LoVo (cell line): ENCODE results near the gene PRDM16.
"Not testable (repeated sequence)": the region's sequence is repeated elsewhere in the genome, so short reads cannot be mapped to it uniquely, and the experiment has no call there.

Experiments used
- DNase-seq: peaks from one replicate; pipeline ENCODE4 v3.0.0-alpha.2; 2016; ENCODE audit warnings: low spot score

The PRDM16 gene

DNA sequence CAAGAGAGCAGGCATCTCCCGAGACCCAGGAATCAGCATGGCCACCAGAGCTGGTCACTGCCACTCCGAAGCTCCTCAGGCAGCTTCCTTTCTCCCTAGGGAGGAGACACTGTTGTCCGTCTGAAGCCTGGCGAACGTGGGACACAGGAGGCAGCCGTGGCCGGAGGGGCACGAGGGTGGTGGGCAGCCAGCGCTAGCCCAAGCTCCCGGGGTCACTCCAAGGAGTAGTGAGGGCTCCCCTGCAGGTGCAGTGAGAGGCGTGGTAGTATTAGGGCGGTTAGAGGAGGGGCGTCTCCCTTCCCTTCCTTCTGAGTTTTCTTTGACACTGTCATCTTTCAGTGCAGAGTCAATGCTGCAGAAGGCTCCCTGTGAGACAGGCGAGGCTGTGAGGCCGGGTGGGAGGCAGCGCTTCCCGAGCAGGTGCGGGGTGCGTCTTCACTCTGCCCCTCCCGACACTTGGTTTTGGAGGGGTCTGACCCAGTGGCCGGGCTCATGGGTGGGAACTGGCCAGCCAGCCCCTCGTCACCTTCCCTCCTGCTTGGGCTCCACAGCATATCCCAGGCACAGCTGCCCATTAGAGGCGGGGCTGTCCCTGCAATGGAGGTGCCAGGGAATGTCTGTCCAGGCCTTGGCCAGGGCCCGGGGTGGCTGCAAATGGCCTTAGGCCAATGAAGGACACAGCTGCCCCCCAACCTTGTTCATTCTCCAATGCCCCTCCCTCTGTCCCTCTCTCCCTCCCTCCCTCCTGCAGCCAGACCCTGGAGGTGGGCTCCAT lies 213.8 kb downstream of the PRDM16 start:
- DNase-seq, result no peak

DNA sequence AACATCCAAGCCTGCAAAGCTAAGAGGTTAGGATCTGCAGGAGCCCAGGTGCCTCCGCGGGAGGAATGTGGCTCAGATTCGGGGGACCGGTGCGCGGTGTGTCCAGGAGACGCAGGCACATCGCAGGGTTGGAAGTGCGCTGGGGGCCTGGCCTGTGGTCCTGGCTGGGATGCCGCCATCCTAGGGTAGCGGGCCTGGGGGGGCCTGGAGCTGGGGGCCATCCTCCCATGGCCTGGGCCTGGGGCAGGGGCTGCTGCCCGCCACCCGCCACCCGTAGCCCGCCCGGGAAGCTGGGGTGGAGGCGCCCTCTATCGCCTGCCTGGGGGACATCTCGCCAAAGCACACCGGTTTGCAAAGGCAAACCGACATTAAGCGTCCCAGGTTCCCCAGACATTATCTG lies 214.8 kb downstream of the PRDM16 start:
- no peak for DNase-seq

DNA sequence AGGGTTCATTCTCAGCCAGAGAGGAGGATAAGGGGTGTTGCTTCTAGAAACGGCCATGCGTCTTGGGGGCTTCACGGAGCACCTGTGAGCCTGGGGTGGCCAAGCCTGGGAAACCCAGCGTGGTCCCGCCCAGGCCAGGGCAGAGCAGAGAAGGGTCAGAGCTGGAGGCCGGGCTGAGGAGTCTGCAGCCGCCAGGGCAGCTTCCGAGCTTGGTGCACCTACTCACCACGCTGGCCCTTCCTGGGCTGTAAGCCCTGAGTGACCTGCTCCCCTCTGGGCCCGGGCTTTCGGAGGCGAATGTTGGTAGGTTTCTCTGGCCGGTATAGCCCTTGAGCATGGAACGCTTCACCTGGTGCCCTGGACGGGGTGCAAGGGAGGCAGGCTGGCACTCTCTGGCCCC lies 215.7 kb downstream of the PRDM16 start:
- no peak for DNase-seq

DNA sequence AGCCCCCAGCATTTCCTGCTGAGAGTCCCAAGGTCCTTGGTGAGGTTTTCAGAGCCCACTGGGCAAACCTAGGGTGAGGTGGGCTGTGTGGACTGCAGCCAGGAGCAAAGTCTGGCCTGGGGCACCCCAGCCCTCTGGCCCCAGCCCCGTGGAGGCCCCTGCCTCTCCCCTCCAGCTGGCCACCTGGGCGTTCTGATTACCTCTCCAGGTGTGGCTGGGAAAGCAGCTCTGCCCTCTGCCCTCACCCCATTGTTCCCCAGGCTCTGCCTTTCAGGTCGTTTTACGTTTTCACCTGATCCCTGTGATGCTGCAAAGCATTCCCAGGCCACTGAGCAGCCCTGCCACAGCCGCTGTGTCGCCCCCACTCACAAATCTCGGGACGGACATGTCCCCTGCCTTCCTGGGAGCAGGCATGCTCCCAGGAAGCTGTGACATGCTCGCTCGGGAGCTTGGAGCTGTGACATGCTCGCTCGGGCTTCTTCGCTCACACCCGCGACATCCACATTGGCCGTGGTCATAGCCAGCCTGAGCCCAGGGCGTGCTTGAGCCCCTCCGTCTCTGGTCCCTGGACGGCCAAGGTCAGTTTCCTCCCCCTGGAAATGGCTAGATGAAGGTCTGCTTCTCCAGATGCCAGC lies 216.2 kb downstream of the PRDM16 start:
- no peak for DNase-seq

DNA sequence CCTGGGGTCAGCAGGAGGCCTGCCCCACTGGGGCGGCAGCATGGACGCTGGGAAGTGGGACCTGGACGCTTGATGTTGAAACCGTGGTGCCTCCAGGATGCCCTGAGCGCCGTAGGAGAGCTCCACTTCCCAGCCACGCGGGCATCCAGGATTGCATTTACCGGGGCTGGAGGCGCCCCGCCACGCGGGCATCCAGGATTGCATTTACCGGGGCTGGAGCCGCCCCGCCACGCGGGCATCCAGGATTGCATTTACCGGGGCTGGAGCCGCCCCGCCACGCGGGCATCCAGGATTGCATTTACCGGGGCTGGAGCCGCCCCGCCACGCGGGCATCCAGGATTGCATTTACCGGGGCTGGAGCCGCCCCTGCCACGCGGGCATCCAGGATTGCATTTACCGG lies 218.1 kb downstream of the PRDM16 start:
- not testable (repeated sequence) for DNase-seq

DNA sequence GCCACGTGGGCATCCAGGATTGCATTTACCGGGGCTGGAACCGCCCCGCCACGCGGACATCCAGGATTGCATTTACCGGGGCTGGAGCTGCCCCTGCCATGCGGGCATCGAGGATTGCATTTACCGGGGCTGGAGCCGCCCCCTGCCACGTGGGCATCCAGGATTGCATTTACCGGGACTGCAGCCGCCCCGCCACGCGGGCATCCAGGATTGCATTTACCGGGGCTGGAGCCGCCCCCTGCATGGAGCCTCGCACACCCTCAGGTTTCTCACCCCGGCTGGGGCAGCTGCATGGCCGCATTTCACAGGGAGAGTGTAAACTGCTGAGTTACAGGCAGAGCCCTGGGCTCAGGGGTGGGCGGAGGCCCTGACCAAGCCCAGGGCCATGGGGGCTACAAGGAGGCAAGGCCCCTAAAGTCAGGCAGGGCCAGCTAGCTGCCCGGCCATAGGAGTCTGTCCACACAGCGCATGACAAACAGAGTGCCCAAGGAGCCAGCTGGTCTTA lies 218.7 kb downstream of the PRDM16 start:
- no peak for DNase-seq

DNA sequence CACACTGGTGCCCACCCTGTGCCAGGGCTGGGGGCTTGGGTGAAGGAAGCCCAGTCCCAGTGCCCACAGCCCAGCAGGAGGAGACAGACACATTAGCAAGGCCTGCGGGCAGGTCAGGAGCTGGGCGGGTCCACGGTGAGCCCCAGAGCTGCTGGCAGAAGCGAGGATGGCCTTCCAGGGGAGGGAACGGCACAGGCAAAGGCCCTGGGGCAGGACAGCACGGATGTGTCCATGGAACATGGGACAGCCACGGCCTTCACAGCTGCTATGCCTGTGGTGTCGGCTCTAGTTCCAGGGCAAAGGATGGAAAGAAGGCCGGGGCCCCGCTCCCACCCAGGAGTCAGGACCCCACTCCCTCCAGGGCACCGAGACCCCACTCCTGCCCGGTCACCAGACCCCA lies 220.5 kb downstream of the PRDM16 start:
- DNase-seq, result no peak

DNA sequence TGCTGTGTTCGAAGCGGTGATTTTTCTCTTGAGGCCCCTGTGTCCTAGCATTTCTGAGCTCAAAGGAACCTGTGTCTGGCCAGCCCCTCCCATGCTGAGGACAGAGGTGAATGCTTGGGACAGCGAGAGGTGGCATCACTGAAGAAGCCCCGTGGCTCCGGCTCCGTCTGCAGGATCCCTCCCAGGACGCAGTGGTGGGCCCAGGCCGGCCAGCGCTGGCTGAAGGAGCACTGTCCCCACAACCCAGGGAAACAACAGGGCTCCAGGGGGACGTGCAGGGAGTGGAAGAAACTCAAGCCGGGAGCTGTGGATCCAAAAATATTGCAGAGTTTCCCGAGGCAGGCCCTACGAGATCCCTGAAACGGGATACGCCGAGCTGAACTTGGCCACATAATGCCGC lies 221.4 kb downstream of the PRDM16 start:
- no peak for DNase-seq

DNA sequence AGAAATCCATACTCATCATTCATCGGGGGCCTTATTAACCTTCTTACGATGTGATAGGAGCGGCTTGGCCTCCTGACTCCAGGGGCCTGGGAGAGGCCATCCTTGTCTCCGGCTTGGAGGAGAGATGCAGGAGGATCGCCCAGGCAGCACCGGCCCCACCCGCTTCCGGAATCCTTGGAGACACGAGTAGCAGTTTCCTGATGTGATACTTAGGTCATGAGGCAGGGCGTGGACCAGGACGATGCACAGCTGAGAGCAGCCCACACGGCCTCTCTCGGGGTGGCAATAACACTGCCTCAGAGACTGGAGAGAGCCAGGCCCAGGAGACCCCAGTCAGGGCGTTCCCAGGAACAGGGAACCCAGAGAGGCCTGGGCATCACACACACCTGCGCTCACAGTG lies 221.9 kb downstream of the PRDM16 start:
- no peak for DNase-seq

DNA sequence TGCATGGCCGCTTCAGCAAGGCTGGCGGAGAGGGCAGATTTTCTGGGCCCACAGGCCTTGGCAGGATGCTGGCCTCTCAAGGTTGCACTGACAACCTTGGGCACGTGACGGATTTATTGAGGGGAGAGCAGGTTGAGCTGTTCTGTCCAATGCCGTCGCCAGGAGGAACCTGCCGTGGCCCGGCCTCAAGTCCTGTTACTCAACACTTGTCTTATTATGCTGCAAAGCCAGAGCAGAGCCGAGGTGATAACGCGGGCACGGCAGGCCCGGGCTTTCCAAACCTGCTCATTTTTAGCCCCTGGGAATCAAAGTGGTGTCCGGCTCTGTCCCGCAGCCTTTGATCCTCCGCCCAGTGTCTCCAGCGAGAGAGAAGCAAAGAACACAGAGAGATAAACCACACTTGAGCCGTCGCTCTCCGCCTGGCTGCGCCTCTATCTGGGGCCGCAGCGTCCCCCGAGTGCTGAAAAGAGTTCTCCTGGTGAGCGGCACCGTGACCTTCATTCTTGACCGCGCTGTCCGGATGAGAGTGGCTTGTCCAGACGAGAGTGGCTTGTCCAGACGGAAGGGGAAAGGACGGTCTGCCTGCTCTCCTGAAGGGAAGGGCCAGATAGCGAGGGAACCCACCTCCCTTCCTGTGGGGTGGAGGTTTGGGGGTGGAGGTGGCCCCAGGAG lies 223.2 kb downstream of the PRDM16 start:
- DNase-seq, result no peak

DNA sequence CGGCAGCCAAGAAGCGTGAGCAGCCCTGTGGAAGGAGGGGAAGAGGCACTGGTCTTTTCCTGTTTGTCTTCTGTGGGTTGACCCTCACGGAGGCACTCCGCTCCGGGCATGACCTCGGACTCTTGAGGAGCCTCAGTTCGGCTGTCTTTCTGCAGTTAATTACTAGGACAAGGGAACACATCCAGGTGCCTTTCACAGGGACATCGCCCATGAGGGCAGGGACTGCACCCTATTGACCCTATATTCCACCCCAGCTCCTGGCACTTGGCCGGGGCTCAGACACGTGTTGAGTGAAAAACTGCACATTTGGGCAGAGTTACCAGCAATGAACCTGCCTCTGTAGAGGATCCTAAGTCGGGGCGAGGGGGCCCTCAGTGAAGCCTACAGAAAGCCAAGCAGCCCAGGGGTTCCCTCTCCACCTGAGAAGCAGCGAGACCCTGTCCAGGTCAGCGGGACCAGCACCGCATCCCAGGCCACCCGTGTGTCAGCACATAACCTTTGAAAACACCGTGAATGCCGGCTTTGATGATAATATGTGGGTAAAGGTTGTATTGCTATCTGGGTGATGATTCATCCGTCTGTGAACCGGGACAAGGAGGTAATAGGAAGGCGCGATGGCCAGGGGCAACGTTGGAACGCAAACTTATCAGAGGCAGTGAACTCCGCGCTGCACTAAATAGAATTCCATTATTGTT lies 224.0 kb downstream of the PRDM16 start:
- no peak for DNase-seq

DNA sequence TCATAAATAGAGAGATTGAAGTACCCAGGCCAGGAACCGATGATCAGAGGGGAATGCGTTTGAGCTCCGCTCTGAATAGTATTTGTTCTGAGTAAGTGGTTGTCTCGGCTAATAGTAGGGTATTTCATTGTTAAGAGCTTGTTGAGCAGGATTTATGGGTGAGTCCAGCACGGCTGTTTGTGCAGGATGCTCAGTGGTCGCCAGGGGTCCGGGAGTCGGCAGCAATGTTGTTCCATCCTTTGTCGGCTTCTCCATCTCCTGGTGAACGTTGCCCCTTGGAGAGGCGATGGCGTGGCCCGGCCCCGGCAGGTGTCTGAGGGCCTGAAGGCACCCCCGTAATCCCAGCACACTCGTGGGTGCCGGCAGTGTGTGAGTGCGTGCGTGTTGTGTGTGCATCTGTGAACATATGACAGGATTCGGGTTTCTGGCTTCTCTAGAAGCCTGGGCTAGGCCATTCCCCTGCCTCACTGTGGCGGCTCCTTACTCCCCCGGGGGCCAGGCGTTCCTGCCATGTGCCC lies 224.6 kb downstream of the PRDM16 start:
- no peak for DNase-seq

DNA sequence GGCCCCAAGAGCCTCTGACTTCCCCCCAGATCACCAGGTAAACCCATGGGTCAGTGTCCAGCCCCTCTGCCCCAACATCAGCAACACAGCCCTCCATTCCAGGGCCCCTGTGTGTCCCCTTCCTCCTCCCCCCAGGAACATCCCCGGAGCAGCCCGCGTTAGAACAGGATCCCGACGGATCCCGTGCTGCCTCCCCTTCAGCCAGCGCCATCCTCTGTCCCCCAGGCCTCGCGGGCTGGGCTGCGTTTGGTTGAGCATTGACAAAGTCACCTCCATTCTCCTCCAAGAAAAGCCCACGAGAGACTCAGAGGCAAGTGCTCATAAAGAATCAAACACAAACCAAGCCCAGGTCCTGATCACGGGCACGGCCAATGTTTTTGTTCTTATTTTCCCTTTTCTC lies 225.4 kb downstream of the PRDM16 start:
- DNase-seq, result no peak

DNA sequence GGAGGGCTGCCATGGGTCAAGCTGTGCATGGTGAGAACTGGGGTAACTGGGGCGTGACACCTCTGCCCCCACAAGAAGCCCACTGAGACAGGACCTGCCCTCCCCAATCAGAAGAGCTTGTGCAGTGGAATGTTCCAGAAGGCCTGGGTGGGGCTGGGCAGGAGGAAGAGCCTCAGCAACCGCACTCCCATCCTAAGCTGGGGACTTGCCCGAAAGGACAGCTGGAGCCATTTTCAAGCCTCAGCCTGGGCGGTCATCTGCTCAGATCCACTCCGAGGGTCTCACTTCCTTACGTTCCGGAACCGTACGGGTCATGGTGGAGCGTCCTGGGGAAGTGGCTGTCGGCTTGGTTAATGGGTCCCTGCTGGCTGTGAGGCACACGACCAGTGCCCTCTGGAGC lies 226.8 kb downstream of the PRDM16 start:
- no peak for DNase-seq

DNA sequence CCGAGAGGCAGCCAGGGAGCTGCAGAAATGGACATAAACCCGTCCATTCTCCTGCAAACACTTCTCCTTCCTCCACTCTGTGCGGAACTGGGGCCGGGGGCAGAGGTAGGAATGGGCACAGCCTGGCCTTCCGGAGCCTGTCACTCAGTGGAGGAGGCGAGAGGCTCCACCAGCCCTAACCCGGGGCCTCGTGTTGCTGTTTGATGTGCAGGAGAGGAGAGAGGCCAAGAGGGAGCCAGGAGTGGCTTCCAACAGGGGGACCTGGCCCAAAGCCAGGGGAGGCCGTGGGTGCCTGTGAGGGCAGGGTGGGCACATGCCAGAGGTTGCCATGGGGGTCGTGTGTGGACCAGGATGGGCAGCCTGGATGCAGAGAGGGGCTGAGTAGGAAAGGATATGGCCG lies 227.3 kb downstream of the PRDM16 start:
- DNase-seq, result no peak

DNA sequence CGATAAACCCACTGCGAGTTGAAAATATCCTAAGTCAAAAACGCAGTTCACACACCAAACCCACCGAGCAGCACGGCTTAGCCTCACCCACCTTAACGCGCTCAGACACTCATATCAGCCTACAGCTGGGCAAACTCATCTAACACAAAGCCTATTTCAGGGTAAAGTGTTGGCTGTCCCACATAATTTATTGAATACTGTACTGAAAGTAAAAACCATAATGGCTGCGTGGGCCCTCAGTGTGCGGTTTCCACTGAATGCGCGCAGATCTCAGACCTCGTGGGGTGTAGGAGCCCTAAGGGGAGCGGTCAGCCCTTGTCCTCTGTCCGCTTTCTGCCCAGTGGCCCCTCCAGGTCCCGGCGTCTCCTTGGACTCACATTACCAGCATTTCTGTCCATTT lies 227.8 kb downstream of the PRDM16 start:
- no peak for DNase-seq

DNA sequence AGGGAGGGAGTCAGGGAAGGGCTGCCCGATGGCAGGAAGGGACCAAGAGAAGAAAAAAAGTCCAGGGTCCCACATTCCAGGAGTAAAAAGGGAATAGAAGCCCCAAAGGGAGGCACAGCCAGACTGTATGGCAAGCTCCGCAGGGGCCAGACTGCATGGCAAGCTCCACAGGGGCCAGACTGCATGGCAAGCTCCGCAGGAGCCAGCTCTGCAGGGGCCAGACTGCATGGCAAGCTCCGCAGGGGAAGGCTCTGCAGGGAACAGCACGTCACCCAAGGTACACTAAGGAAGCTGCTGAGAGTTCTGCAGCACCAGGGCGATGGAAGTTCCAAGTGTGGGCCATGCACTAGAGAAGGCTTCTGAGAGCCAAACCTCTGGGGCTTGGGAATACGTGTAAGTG lies 228.8 kb downstream of the PRDM16 start:
- no peak for DNase-seq

DNA sequence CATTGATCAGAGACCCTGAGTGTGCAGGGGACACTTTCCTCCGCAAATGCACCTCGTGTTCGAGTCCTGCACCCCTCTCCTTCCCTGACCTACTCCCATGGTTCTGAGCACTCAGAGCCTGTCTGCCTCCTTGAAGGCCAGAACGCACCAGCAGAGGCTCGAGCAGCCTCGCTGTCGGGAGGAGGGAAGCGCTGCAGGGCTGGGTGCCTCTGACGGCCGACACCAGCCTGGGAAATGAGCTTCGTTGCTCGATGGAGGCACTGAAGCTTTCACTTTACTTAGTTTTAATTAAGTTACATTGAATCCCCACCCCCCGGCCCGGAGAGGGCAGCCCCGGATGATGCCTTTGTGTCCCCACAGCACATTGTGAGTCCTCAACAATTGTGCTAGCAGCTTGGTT lies 229.2 kb downstream of the PRDM16 start:
- DNase-seq, result no peak

DNA sequence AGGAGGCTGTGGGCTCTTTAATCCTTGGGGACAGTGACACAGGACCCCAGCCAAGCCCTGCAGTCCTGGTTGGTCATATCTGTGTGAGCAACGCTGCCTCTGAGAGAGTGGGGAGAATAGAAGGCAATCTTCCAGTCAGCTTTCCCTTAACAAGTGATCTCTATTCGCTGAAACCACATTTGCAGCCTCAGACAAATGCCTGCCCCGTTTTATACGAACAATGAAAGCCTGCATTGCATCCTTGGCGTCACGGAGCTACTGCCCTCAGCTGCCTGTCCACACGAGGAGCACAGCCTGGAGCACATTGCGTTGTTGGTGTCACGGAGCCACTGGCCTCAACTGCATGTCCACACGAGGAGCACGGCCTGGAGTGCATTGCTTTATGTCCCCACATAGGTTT lies 235.2 kb downstream of the PRDM16 start:
- DNase-seq, result no peak

DNA sequence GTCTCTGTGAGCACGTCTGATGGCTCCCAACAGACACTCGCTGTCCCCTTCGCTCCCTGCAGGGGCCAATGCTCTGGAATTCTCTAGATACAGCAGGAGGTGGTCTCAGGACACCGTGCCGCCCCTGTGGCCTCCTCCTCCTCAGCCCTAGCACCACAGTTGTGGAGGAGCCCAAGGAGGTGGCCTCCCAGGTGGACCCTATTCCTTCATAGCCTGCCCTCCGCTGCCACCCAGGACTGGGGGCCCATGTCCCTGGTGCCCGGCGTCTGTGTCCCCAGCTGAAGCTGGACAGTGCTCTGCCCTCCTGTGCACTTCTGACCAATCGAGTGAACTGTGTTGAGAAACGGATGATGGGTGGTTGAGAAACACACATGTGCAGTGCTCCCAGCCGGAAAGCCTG lies 235.7 kb downstream of the PRDM16 start:
- no peak for DNase-seq

DNA sequence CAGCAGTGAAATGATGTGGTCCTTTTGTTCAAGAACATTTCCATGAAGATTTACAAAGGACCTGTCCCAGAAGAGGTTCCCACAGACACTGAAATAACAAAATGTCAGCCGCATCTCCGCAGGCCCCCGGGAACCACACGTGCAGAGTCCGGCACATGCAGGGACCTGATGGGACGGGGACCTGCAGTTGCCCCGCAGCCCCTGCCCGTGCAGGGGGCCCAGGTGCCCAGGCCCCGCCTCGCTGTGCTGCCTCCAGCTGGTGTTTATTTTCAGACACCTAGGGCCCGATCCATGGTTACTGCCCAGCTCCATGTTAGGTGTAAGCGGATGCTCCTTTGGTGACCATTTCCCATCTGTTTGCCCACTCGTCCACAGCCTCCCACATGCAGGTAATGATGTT lies 236.2 kb downstream of the PRDM16 start:
- DNase-seq, result no peak

DNA sequence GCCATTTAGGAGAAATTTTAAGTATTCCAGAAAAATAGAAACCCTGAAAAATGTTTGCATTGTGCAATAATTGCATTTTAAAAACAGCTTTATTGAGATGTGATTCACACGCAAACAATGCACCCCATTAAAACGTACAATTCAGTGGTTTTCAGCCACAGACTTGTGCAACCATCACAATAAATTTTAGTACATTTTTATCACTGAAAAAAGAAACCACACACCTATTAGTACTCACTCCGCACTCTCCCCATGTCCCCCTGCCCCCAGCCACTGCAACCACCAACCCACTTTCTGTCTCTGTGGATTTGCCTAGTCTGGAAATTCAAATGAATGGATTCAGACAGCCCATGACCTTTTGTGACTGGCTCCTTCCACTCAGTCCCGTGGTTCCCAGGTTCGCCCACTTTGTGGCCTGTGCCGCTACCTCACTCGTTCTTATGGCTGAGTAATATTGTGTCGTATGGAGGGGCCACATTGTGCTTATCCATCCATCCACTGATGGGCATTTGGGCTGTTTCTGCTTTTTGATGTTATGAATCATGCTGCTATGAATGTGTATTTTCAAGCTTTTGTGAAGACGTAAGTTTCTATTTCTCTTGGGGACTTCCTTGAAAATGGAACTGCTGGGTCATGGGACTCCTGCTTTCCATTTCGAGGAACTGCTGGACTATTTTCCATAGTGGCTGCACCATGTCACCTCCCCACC lies 237.7 kb downstream of the PRDM16 start:
- peak; percentile 4 for DNase-seq
